WI38 (cell line): Measurements from ENCODE around the gene MYL9.
"Not testable (repeated sequence)": the region's sequence is repeated elsewhere in the genome, so short reads cannot be mapped to it uniquely, and the experiment has no call there.

Experiments
- H3K4me3 ChIP-seq: 2 replicates; pipeline ENCODE4 v1.5.1; 2011; ENCODE audit warnings: low read depth, mild to moderate bottlenecking, control low read depth, low read length
- CTCF ChIP-seq: IDR thresholded peaks from 2 replicates; pipeline ENCODE4 v1.5.1; 2012; ENCODE audit warnings: low read depth, mild to moderate bottlenecking, control low read depth, low read length

Gene MYL9

GRCh38 chr20:36550790-36551299, 9.5 kb downstream of the MYL9 start:
- H3K4me3 ChIP-seq: no peak overlapping the region
- no peak for TF ChIP-seq CTCF

- TF ChIP-seq CTCF: no peak
- H3K4me3 ChIP-seq: no peak overlapping the region
Measured at GRCh38 chr20:36555248-36555647, 13.9 kb downstream of the MYL9 start.

GRCh38 chr20:36562724-36563123, 21.4 kb downstream of the MYL9 start:
- no peak for TF ChIP-seq CTCF
- no peak overlapping the region for H3K4me3 ChIP-seq

GRCh38 chr20:36563374-36563773, 22.1 kb downstream of the MYL9 start:
- no peak overlapping the region for H3K4me3 ChIP-seq
- no peak for TF ChIP-seq CTCF

- H3K4me3 ChIP-seq: not testable (repeated sequence)
Measured at GRCh38 chr20:36564078-36564725, 22.9 kb downstream of the MYL9 start.

GRCh38 chr20:36564726-36565121, 23.4 kb downstream of the MYL9 start:
- H3K4me3 ChIP-seq: not testable (repeated sequence)

GRCh38 chr20:36565520-36565919, 24.2 kb downstream of the MYL9 start:
- no peak overlapping the region for H3K4me3 ChIP-seq
- TF ChIP-seq CTCF: no peak

GRCh38 chr20:36569847-36570429, 28.6 kb downstream of the MYL9 start:
- TF ChIP-seq CTCF: no peak
- no peak overlapping the region for H3K4me3 ChIP-seq
